Measurements from ENCODE around the gene LAMTOR3. TPM values are rescaled to one million over a fixed set of nuclear protein-coding genes. Genes with fewer than 3 reads are reported as not detected.
"Not testable (repeated sequence)": the region's sequence is repeated elsewhere in the genome, so short reads cannot be mapped to it uniquely, and the experiment has no call there.

LAMTOR3 gene
- polyA plus RNA-seq, 10 donors, result 33.9 to 46.9 (median 38.7) TPM

GRCh38 chr4:99832758-99833157, 61.5 kb downstream of the LAMTOR3 start:
- no peak for DNase-seq

GRCh38 chr4:99832321-99832720, 61.9 kb downstream of the LAMTOR3 start:
- peak in 1 of 3 donors; percentile 16 for DNase-seq

- not testable (repeated sequence) for DNase-seq
These were observed 64.2 kb downstream of the LAMTOR3 start for GRCh38 chr4:99830051-99830450.

- DNase-seq, result no peak
These were observed 65.8 kb downstream of the LAMTOR3 start for GRCh38 chr4:99828477-99828876.

Other genes with a start within 250 kb of the LAMTOR3 start
- 100 to 1,000 TPM in 4 of 10 donors, 10 to 100 TPM in 6; 54.8 to 134 (median 91.4) TPM for gene C4orf54, start 236.6 kb downstream of the LAMTOR3 start, polyA plus RNA-seq (ENCODE audit: insufficient read length in 10 of 10)
- gene DAPP1, start 77.6 kb downstream of the LAMTOR3 start, polyA plus RNA-seq (ENCODE audit: insufficient read length in 10 of 10), result 1 to 10 TPM in 9 of 10 donors, under 1 TPM in 1; 0.87 to 3.0 (median 1.8) TPM
- gene DNAJB14, start 52.2 kb upstream of the LAMTOR3 start, polyA plus RNA-seq (ENCODE audit: insufficient read length in 10 of 10), result 10 to 100 TPM; 16.0 to 26.6 (median 21.8) TPM
- gene H2AZ1, start 55.8 kb upstream of the LAMTOR3 start, polyA plus RNA-seq (ENCODE audit: insufficient read length in 10 of 10), result 100 to 1,000 TPM; 153 to 289 (median 194) TPM

Data from muscle of back (tissue), 11 donors.